Measurements from ENCODE around the gene ARAP1. TPM values are rescaled to one million over a fixed set of nuclear protein-coding genes. Genes with fewer than 3 reads are reported as not detected.

Gene ARAP1
- total RNA-seq, 2 experiments from 2014 or later: 65.7 to 69.8 TPM

- intact Hi-C loops (cut with DNase I, micrococcal nuclease): no loop called here
- H3K27ac Mint-ChIP-seq: no peak overlapping the region
Observed at GRCh38 chr11:72657411-72658100, 94.7 kb downstream of the ARAP1 start.

GRCh38 chr11:72655896-72656464 is 96.2 kb downstream of the ARAP1 start:
- intact Hi-C loops (cut with DNase I, micrococcal nuclease): no loop called here
- H3K27me3 Mint-ChIP-seq: peaks cover 14% of the 10 kb centered on the region
- Histone ChIP-seq H3K27me3 (ENCODE audit: control insufficient read depth in 1 of 2, insufficient read depth in 2 of 2, low read length in 2 of 2) (no peaks in the 10 kb centered on the region), H3K4me3 (ENCODE audit: low read length) (no peak overlapping the region), H3K9me3 (ENCODE audit: control insufficient read depth in 1 of 2, insufficient read depth in 1 of 2, low read length in 2 of 2) (no peaks in the 10 kb centered on the region), H3K36me3 (ENCODE audit: insufficient read depth, low read length) (no peaks in the 10 kb centered on the region), H3K27ac (ENCODE audit: low read depth in 1 of 2, low read length in 2 of 2) (no peak overlapping the region), H3K4me1 (ENCODE audit: insufficient read depth, low read length) (no peaks in the 10 kb centered on the region)
- no peak overlapping the region for H3K27ac Mint-ChIP-seq
- no peaks in the 10 kb centered on the region for H3K36me3 Mint-ChIP-seq (ENCODE audit: low read depth)
- no peak for DNase-seq
- no peak for TF ChIP-seq CTCF (IDR thresholded peaks at IDR 0.05)
- no peaks in the 10 kb centered on the region for H3K4me1 Mint-ChIP-seq (ENCODE audit: low read depth)
- H3K9me3 Mint-ChIP-seq: no peaks in the 10 kb centered on the region
- ATAC-seq (ENCODE audit: poor library complexity): no peak
- no peak overlapping the region for H3K4me3 Mint-ChIP-seq
- CTCF ChIA-PET: no interaction called here
- POLR2A ChIA-PET: no interaction called here

More at GRCh38 chr11:72657411-72658100, 94.7 kb downstream of the ARAP1 start:
- Histone ChIP-seq H3K36me3 (ENCODE audit: insufficient read depth, low read length) (no peaks in the 10 kb centered on the region), H3K9me3 (ENCODE audit: control insufficient read depth in 1 of 2, insufficient read depth in 1 of 2, low read length in 2 of 2) (no peaks in the 10 kb centered on the region), H3K4me1 (ENCODE audit: insufficient read depth, low read length) (no peaks in the 10 kb centered on the region), H3K27me3 (ENCODE audit: control insufficient read depth in 1 of 2, insufficient read depth in 2 of 2, low read length in 2 of 2) (no peaks in the 10 kb centered on the region), H3K27ac (ENCODE audit: low read depth in 1 of 2, low read length in 2 of 2) (no peak overlapping the region), H3K4me3 (ENCODE audit: low read length) (no peak overlapping the region)
- no peak for TF ChIP-seq CTCF (IDR thresholded peaks at IDR 0.05)
- Mint-ChIP-seq H3K4me3 (no peak overlapping the region), H3K36me3 (ENCODE audit: low read depth) (no peaks in the 10 kb centered on the region), H3K4me1 (ENCODE audit: low read depth) (no peaks in the 10 kb centered on the region), H3K9me3 (no peaks in the 10 kb centered on the region), H3K27me3 (peaks cover 14% of the 10 kb centered on the region)
- CTCF ChIA-PET: no interaction called here
- POLR2A ChIA-PET: no interaction called here
- no peak for DNase-seq
- ATAC-seq (ENCODE audit: poor library complexity): no peak

GRCh38 chr11:72655014-72655413 is 97.2 kb downstream of the ARAP1 start:
- no peak for TF ChIP-seq CTCF (IDR thresholded peaks at IDR 0.05)
- Histone ChIP-seq H3K9me3 (ENCODE audit: control insufficient read depth in 1 of 2, insufficient read depth in 1 of 2, low read length in 2 of 2) (no peaks in the 10 kb centered on the region), H3K36me3 (ENCODE audit: insufficient read depth, low read length) (no peaks in the 10 kb centered on the region), H3K4me3 (ENCODE audit: low read length) (no peak overlapping the region), H3K27me3 (ENCODE audit: control insufficient read depth in 1 of 2, insufficient read depth in 2 of 2, low read length in 2 of 2) (no peaks in the 10 kb centered on the region), H3K27ac (ENCODE audit: low read depth in 1 of 2, low read length in 2 of 2) (no peak overlapping the region), H3K4me1 (ENCODE audit: insufficient read depth, low read length) (no peaks in the 10 kb centered on the region)
- Mint-ChIP-seq H3K27ac (no peak overlapping the region), H3K4me1 (ENCODE audit: low read depth) (no peaks in the 10 kb centered on the region), H3K4me3 (no peak overlapping the region), H3K36me3 (ENCODE audit: low read depth) (no peaks in the 10 kb centered on the region), H3K9me3 (no peaks in the 10 kb centered on the region), H3K27me3 (peaks cover 10% of the 10 kb centered on the region)
- DNase-seq (no peak), ATAC-seq (ENCODE audit: poor library complexity) (no peak)
- POLR2A ChIA-PET: no interaction called here
- CTCF ChIA-PET: no interaction called here
- intact Hi-C loops (cut with DNase I, micrococcal nuclease): no loop called here

Data from CD4-positive, alpha-beta T cell (primary cell).